Neural cell (in vitro differentiated cells): ENCODE data around the gene HS3ST2. TPM values are rescaled to one million over a fixed set of nuclear protein-coding genes. Genes with fewer than 3 reads are reported as not detected.

Experiments used
- H2AFZ ChIP-seq: fragments of 200-600, 300-800 bp; sonication (generic), shearing (Covaris generic); 2 replicates; pipeline ENCODE4 v1.6.0; 2014; ENCODE audit warnings: low read depth, mild to moderate bottlenecking, antibody characterized with exemption, low read length, moderate library complexity
- H3F3A ChIP-seq: fragments of 200-600 bp; shearing (Covaris generic); 2 replicates; pipeline ENCODE4 v1.6.1; 2016; ENCODE audit warnings: mild to moderate bottlenecking, moderate library complexity, mixed read lengths, antibody characterized with exemption, low read length; ENCODE audit not compliant: insufficient read depth, poor library complexity, severe bottlenecking
- H3K27ac ChIP-seq: fragments of 200-600, 300-800 bp; sonication (generic), shearing (Covaris generic); 2 replicates; pipeline ENCODE4 v1.5.1; 2014; ENCODE audit warnings: mild to moderate bottlenecking, low read length, moderate library complexity
- H3K27me3 ChIP-seq: fragments of 300-800, 200-600 bp; sonication (generic), shearing (Covaris generic); 2 replicates; pipeline ENCODE4 v1.6.0; 2014; ENCODE audit warnings: mild to moderate bottlenecking, low read depth, low read length, moderate library complexity; ENCODE audit not compliant: insufficient read depth
- H3K36me3 ChIP-seq: fragments of 300-800, 200-600 bp; sonication (generic), shearing (Covaris generic); 2 replicates; pipeline ENCODE4 v1.5.1; 2014; ENCODE audit warnings: mild to moderate bottlenecking, antibody characterized with exemption, low read length, moderate library complexity; ENCODE audit not compliant: insufficient read depth
- H3K4me2 ChIP-seq: fragments of 300-800, 200-600 bp; sonication (generic), shearing (Covaris generic); 2 replicates; pipeline ENCODE4 v1.6.0; 2014; ENCODE audit warnings: mild to moderate bottlenecking, low read length
- H3K4me3 ChIP-seq: fragments of 300-800, 200-600 bp; sonication (generic), shearing (Covaris generic); 2 replicates; pipeline ENCODE4 v1.5.1; 2014; ENCODE audit warnings: mild to moderate bottlenecking, low read length, moderate library complexity
- H3K79me2 ChIP-seq: fragments of 200-600 bp; shearing (Covaris generic); replicated peaks from 2 replicates; pipeline ENCODE4 v1.6.0; 2014; ENCODE audit warnings: mild to moderate bottlenecking, low read length, moderate library complexity; ENCODE audit not compliant: insufficient read depth
- H3K9ac ChIP-seq: fragments of 300-800, 200-600 bp; sonication (generic), shearing (Covaris generic); 2 replicates; pipeline ENCODE4 v1.6.1; 2016; ENCODE audit warnings: mild to moderate bottlenecking, low read length, mixed read lengths
- H3K9me2 ChIP-seq: fragments of 200-600 bp; shearing (Covaris generic); 2 replicates; pipeline ENCODE4 v1.6.1; 2016; ENCODE audit warnings: mild to moderate bottlenecking, low read length, mixed read lengths; ENCODE audit not compliant: insufficient read depth
- H3K9me3 ChIP-seq: fragments of 200-600, 300-800 bp; sonication (generic), shearing (Covaris generic); 2 replicates; pipeline ENCODE4 v1.6.1; 2016; ENCODE audit warnings: mild to moderate bottlenecking, mixed run types, low read length, moderate library complexity, mixed read lengths
- H4K20me1 ChIP-seq: fragments of 200-600 bp; shearing (Covaris generic); 2 replicates; pipeline ENCODE4 v1.6.1; 2016; ENCODE audit warnings: mild to moderate bottlenecking, mixed run types; ENCODE audit not compliant: insufficient read depth
- EP300 ChIP-seq: fragments of 450-650 bp; conservative IDR thresholded peaks from 2 replicates; pipeline ENCODE4 v1.6.1; 2014; ENCODE audit warnings: antibody characterized with exemption, mild to moderate bottlenecking, moderate library complexity; ENCODE audit not compliant: poor library complexity, severe bottlenecking
- EZH2 ChIP-seq: fragments of 200-600, 300-800 bp; shearing (Covaris generic), sonication (generic); IDR thresholded peaks from 2 replicates; pipeline ENCODE4 v1.6.1; 2014; ENCODE audit warnings: antibody characterized with exemption, low read length, borderline replicate concordance, mild to moderate bottlenecking; ENCODE audit not compliant: insufficient read depth, poor library complexity, severe bottlenecking
- MXI1 ChIP-seq: fragments of 450-650 bp; conservative IDR thresholded peaks from 2 replicates; pipeline ENCODE4 v1.6.1; 2014; ENCODE audit warnings: antibody characterized with exemption, mild to moderate bottlenecking; ENCODE audit not compliant: poor library complexity, severe bottlenecking
- POLR2AphosphoS5 ChIP-seq: IDR thresholded peaks from 2 replicates; pipeline ENCODE4 v1.6.1; 2012
- RAD21 ChIP-seq: fragments of 450-650 bp; conservative IDR thresholded peaks from 2 replicates; pipeline ENCODE4 v1.6.1; 2014; ENCODE audit warnings: antibody characterized with exemption, mild to moderate bottlenecking, moderate library complexity
- SMC3 ChIP-seq: fragments of 450-650 bp; conservative IDR thresholded peaks from 2 replicates; pipeline ENCODE4 v1.6.1; 2014; ENCODE audit warnings: antibody characterized with exemption, mild to moderate bottlenecking, moderate library complexity; ENCODE audit not compliant: poor library complexity
- TAF1 ChIP-seq: IDR thresholded peaks from 2 replicates; pipeline ENCODE4 v1.6.1; 2012; ENCODE audit warnings: low read depth
- polyA plus RNA-seq: library from polyadenylated mRNA; depleted of rRNA; stranded (reverse); fragments of >200 nt; gene quantifications from 2 replicates; pipeline ENCODE4 v1.2.3, GENCODE V29; 2014
- TF ChIP-seq, protein P1 (sequence below): fragments of 450-650 bp; IDR thresholded peaks from 2 replicates; pipeline ENCODE4 v1.5.1; 2014; ENCODE audit warnings: antibody characterized with exemption, mild to moderate bottlenecking, moderate library complexity; ENCODE audit not compliant: poor library complexity, severe bottlenecking
- TF ChIP-seq, protein P2 (sequence below): IDR thresholded peaks from 2 replicates; pipeline ENCODE4 v1.6.1; 2012; ENCODE audit warnings: borderline replicate concordance

The HS3ST2 gene
- polyA plus RNA-seq, 1 donor from 2014 or later = 3.0 TPM

DNA sequence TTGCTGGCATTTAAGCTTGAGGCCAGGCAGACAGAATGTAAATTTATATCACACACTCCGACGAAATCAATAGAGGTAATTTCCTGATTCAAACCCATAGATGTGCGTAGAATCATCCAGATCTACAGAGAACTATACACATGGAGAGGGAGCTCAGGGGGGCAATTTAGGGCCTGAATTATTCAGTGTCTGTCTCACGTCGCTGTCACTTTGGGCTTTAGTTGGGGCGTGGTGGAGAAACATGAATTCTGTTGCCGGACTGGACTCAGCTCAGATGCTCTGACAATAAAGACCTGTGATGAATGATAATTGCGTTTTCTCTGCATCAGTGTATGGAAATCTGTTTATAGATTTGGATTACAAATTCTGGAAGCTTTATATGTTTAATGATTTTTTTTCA lies 32.5 kb upstream of the HS3ST2 start:
- TF ChIP-seq, protein P1, sequence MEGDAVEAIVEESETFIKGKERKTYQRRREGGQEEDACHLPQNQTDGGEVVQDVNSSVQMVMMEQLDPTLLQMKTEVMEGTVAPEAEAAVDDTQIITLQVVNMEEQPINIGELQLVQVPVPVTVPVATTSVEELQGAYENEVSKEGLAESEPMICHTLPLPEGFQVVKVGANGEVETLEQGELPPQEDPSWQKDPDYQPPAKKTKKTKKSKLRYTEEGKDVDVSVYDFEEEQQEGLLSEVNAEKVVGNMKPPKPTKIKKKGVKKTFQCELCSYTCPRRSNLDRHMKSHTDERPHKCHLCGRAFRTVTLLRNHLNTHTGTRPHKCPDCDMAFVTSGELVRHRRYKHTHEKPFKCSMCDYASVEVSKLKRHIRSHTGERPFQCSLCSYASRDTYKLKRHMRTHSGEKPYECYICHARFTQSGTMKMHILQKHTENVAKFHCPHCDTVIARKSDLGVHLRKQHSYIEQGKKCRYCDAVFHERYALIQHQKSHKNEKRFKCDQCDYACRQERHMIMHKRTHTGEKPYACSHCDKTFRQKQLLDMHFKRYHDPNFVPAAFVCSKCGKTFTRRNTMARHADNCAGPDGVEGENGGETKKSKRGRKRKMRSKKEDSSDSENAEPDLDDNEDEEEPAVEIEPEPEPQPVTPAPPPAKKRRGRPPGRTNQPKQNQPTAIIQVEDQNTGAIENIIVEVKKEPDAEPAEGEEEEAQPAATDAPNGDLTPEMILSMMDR = no peak
- TF ChIP-seq TAF1 (no peak), EP300 (no peak), POLR2AphosphoS5 (no peak), RAD21 (no peak), EZH2 (no peak), SMC3 (no peak), MXI1 (no peak)
- TF ChIP-seq, protein P2, sequence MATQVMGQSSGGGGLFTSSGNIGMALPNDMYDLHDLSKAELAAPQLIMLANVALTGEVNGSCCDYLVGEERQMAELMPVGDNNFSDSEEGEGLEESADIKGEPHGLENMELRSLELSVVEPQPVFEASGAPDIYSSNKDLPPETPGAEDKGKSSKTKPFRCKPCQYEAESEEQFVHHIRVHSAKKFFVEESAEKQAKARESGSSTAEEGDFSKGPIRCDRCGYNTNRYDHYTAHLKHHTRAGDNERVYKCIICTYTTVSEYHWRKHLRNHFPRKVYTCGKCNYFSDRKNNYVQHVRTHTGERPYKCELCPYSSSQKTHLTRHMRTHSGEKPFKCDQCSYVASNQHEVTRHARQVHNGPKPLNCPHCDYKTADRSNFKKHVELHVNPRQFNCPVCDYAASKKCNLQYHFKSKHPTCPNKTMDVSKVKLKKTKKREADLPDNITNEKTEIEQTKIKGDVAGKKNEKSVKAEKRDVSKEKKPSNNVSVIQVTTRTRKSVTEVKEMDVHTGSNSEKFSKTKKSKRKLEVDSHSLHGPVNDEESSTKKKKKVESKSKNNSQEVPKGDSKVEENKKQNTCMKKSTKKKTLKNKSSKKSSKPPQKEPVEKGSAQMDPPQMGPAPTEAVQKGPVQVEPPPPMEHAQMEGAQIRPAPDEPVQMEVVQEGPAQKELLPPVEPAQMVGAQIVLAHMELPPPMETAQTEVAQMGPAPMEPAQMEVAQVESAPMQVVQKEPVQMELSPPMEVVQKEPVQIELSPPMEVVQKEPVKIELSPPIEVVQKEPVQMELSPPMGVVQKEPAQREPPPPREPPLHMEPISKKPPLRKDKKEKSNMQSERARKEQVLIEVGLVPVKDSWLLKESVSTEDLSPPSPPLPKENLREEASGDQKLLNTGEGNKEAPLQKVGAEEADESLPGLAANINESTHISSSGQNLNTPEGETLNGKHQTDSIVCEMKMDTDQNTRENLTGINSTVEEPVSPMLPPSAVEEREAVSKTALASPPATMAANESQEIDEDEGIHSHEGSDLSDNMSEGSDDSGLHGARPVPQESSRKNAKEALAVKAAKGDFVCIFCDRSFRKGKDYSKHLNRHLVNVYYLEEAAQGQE = no peak
- Histone ChIP-seq H2AFZ (no peak overlapping the region), H3K4me3 (no peak overlapping the region), H3K36me3 (no peaks in the 10 kb centered on the region), H4K20me1 (no peaks in the 10 kb centered on the region), H3K9me2 (no peaks in the 10 kb centered on the region), H3F3A (no peaks in the 10 kb centered on the region), H3K9me3 (no peaks in the 10 kb centered on the region), H3K27ac (peak overlapping the region; percentile 22), H3K9ac (no peak overlapping the region), H3K27me3 (no peaks in the 10 kb centered on the region), H3K79me2 (no peaks in the 10 kb centered on the region), H3K4me2 (no peak overlapping the region)

DNA sequence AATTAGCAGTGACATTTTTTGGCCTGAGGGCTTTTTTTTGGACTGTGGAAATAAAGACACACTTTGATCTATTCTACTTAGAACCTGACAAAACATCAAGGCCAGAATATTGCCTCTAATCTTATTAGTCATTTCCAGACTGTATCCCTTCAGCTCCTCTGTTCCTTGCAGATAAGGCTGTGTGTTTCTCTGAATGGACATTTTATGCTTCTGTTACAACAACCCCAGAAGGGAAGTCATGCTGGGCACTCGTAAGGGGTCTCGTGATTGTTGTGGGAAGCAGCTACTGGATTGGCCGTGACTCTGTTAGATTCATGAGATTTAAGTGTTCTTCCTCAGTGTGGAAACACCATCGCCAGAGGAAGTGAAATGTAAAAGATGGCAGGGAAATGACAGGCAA lies 31.6 kb upstream of the HS3ST2 start:
- TF ChIP-seq POLR2AphosphoS5 (peak; percentile 12), EP300 (no peak), EZH2 (no peak), RAD21 (no peak)
- H3K9me2 ChIP-seq = no peaks in the 10 kb centered on the region
- H3K4me3 ChIP-seq = peak overlapping the region; percentile 13
- no peak overlapping the region for H3K9ac ChIP-seq
- no peaks in the 10 kb centered on the region for H4K20me1 ChIP-seq
- no peaks in the 10 kb centered on the region for H3K36me3 ChIP-seq
- no peaks in the 10 kb centered on the region for H3K9me3 ChIP-seq
- peak overlapping the region; percentile 14 for H3K4me2 ChIP-seq
- H3K27me3 ChIP-seq = no peaks in the 10 kb centered on the region
- no peak overlapping the region for H2AFZ ChIP-seq
- no peaks in the 10 kb centered on the region for H3F3A ChIP-seq
- H3K27ac ChIP-seq = peak overlapping the region; percentile 22
- H3K79me2 ChIP-seq = no peaks in the 10 kb centered on the region
